DOHH2 (cell line): ENCODE data around the gene GPR132.

Experiments
- CTCF ChIP-seq: fragments of 200-600 bp; sonication (generic); IDR thresholded peaks from one replicate; pipeline ENCODE4 v1.5.1; 2014; ENCODE audit warnings: antibody characterized with exemption, mild to moderate bottlenecking, low read depth, low read length; ENCODE audit not compliant: poor library complexity, severe bottlenecking
- EZH2phosphoT487 ChIP-seq: fragments of 200-600 bp; sonication (generic); IDR thresholded peaks from 2 replicates; pipeline ENCODE4 v1.6.1; 2017; ENCODE audit warnings: borderline replicate concordance, mild to moderate bottlenecking, antibody characterized with exemption, low read length, moderate library complexity, mixed read lengths

DNA sequence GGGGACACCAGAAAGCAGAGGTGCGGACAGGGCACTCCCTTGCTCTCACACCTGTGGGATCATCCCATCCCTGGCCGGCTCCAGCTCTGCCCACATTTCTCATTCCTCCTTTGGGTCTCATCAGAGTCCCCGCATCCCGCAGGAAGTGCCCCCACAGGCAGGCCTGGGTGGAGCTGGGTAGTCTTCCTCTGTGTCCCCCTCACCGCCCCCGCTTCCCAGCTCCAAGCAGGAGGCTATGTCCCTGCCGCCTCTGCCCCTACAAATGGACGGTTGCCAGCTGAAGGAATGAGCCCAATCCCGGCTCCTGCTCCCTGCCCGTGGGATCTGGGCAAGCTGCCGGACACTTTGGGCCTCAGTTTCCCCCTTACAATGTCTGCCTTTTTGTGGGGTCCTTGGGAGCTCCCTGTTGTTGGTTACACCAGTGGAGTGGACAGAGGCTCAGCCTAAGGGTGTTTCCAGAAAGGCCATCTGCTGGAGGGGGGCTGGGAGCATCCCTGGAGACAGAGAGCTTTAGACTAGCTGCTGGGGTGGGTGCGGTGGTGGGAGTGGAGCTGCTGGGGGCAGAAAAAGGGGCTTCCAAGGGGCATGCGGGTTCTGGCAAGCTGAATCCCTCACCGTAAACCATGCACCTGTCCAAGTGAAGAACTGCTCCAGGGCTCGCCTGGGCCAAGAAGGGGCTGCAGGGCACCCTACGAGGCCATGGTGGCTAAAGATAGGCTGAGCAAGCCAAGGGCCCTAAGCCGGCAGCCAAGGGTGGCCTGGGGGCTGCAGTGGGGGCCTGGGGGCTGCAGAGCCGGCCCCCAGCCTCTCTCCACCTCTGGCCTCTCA is 7.9 kb upstream of the GPR132 start:
- no peak for TF ChIP-seq CTCF
- no peak for TF ChIP-seq EZH2phosphoT487
